ENCODE results near the gene ZFAND3.

ZFAND3 gene

DNA sequence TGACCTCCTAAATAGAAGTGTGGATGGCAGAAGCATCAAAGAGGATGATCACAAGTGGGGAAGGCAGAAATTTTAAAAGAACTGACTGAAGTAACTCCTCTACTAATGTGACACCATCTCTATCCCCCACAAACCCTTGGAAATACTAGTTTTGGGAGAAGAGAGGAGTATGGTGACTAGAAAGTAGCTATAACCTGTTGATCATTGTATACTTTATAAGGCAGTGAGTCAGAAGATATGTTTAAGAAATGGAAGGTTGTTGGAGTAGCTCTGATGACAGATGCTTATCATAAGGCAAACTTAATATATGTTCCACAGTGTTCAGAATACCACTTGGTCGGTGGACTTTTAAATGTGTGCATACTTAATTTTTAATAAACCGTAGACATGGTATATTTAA is 116.6 kb downstream of the ZFAND3 start:
- TF ChIP-seq EZH2 (IDR thresholded peaks at IDR 0.05; ENCODE audit: borderline replicate concordance, low read length): no peak
- TF ChIP-seq CTCF (IDR thresholded peaks at IDR 0.05; ENCODE audit: low read length): no peak
- Histone ChIP-seq H3K9me2 (ENCODE audit: low read depth, low read length) (no peaks in the 10 kb centered on the region), H3K9me3 (ENCODE audit: low read length) (no peaks in the 10 kb centered on the region), H3K27ac (ENCODE audit: low read depth, low read length, poor library complexity, severe bottlenecking) (no peak overlapping the region), H3K79me2 (ENCODE audit: insufficient read depth, low read length) (no peaks in the 10 kb centered on the region), H3K4me3 (ENCODE audit: low read depth, low read length, poor library complexity, severe bottlenecking) (no peak overlapping the region), H3F3A (ENCODE audit: insufficient read depth, low read length) (no peaks in the 10 kb centered on the region), H3K36me3 (ENCODE audit: insufficient read depth, low read length) (no peaks in the 10 kb centered on the region), H3K27me3 (ENCODE audit: insufficient read depth, low read length) (no peaks in the 10 kb centered on the region), H2AFZ (ENCODE audit: low read length) (no peak overlapping the region), H3K9ac (ENCODE audit: low read length) (no peak overlapping the region), H3K4me2 (ENCODE audit: low read length) (no peak overlapping the region), H3K4me1 (ENCODE audit: insufficient read depth, low read length, severe bottlenecking) (peaks cover 9% of the 10 kb centered on the region), H4K20me1 (ENCODE audit: insufficient read depth, low read length) (no peaks in the 10 kb centered on the region)

- Histone ChIP-seq H3K27me3 (ENCODE audit: insufficient read depth, low read length) (no peaks in the 10 kb centered on the region), H3K79me2 (ENCODE audit: insufficient read depth, low read length) (no peaks in the 10 kb centered on the region), H3K4me1 (ENCODE audit: insufficient read depth, low read length, severe bottlenecking) (peaks cover 9% of the 10 kb centered on the region), H3K36me3 (ENCODE audit: insufficient read depth, low read length) (no peaks in the 10 kb centered on the region), H2AFZ (ENCODE audit: low read length) (no peak overlapping the region), H3K4me2 (ENCODE audit: low read length) (no peak overlapping the region), H4K20me1 (ENCODE audit: insufficient read depth, low read length) (no peaks in the 10 kb centered on the region), H3K9me2 (ENCODE audit: low read depth, low read length) (no peaks in the 10 kb centered on the region), H3K27ac (ENCODE audit: low read depth, low read length, poor library complexity, severe bottlenecking) (no peak overlapping the region), H3K9me3 (ENCODE audit: low read length) (no peaks in the 10 kb centered on the region), H3K4me3 (ENCODE audit: low read depth, low read length, poor library complexity, severe bottlenecking) (no peak overlapping the region), H3K9ac (ENCODE audit: low read length) (no peak overlapping the region), H3F3A (ENCODE audit: insufficient read depth, low read length) (no peaks in the 10 kb centered on the region)
- TF ChIP-seq EZH2 (IDR thresholded peaks at IDR 0.05; ENCODE audit: borderline replicate concordance, low read length) (no peak), CTCF (IDR thresholded peaks at IDR 0.05; ENCODE audit: low read length) (no peak)
These were observed 117.4 kb downstream of the ZFAND3 start for GRCh38 chr6:37936906-37937305.

GRCh38 chr6:37938909-37939308 is 119.4 kb downstream of the ZFAND3 start:
- H3K4me2 ChIP-seq (ENCODE audit: low read length): no peak overlapping the region
- no peak overlapping the region for H3K4me3 ChIP-seq (ENCODE audit: low read depth, low read length, poor library complexity, severe bottlenecking)
- no peaks in the 10 kb centered on the region for H3F3A ChIP-seq (ENCODE audit: insufficient read depth, low read length)
- TF ChIP-seq EZH2 (IDR thresholded peaks at IDR 0.05; ENCODE audit: borderline replicate concordance, low read length): no peak
- TF ChIP-seq CTCF (IDR thresholded peaks at IDR 0.05; ENCODE audit: low read length): no peak
- H3K9ac ChIP-seq (ENCODE audit: low read length): no peak overlapping the region
- H3K27ac ChIP-seq (ENCODE audit: low read depth, low read length, poor library complexity, severe bottlenecking): no peak overlapping the region
- no peak overlapping the region for H2AFZ ChIP-seq (ENCODE audit: low read length)
- H4K20me1 ChIP-seq (ENCODE audit: insufficient read depth, low read length): no peaks in the 10 kb centered on the region
- H3K9me2 ChIP-seq (ENCODE audit: low read depth, low read length): no peaks in the 10 kb centered on the region
- H3K9me3 ChIP-seq (ENCODE audit: low read length): no peaks in the 10 kb centered on the region
- H3K36me3 ChIP-seq (ENCODE audit: insufficient read depth, low read length): no peaks in the 10 kb centered on the region
- peaks cover 26% of the 10 kb centered on the region for H3K4me1 ChIP-seq (ENCODE audit: insufficient read depth, low read length, severe bottlenecking)
- no peaks in the 10 kb centered on the region for H3K27me3 ChIP-seq (ENCODE audit: insufficient read depth, low read length)
- no peaks in the 10 kb centered on the region for H3K79me2 ChIP-seq (ENCODE audit: insufficient read depth, low read length)

Data from OCI-LY1 (cell line).